CD14-positive monocyte (primary cell): ENCODE measurements around the gene FAM177B. TPM values are rescaled to one million over a fixed set of nuclear protein-coding genes. Genes with fewer than 3 reads are reported as not detected.
A peak's percentile ranks its signal among the peaks of the same experiment; 100 is the strongest.

Source experiments
- DNase-seq, 3 donors: peaks; one replicate each; pipeline ENCODE4 v3.0.0-alpha.2; 2011 to 2022
- H2AFZ ChIP-seq: 2 replicates; pipeline ENCODE4 v1.6.0; 2012; ENCODE audit warnings: mild to moderate bottlenecking, low read depth, low read length, inconsistent platforms; ENCODE audit not compliant: insufficient read depth, poor library complexity, severe bottlenecking
- H3K27ac ChIP-seq, 2 donors: 1 replicate in 1 of 2; 2 replicates in 1 of 2; pipeline ENCODE4 v1.5.1; 2012 to 2013; ENCODE audit warnings: low read length in 2 of 2, control low read depth in 1 of 2, inconsistent platforms in 1 of 2, low read depth in 1 of 2, mild to moderate bottlenecking in 1 of 2
- H3K27me3 ChIP-seq, 2 donors: one replicate each; pipeline versions ENCODE4 v1.6.0 to v1.6.1; 2011 to 2013; ENCODE audit warnings: low read length in 2 of 2; ENCODE audit not compliant: control insufficient read depth in 2 of 2, insufficient read depth in 2 of 2
- H3K36me3 ChIP-seq, 2 donors: replicated peaks in 1 of 2; 1 replicate in 1 of 2; 2 replicates in 1 of 2; pipeline versions ENCODE4 v1.5.1 to v1.6.1; 2012 to 2013; ENCODE audit warnings: low read length in 2 of 2, control low read depth in 1 of 2, inconsistent platforms in 1 of 2, mild to moderate bottlenecking in 1 of 2; ENCODE audit not compliant: insufficient read depth in 2 of 2, control insufficient read depth in 1 of 2
- H3K4me1 ChIP-seq, 2 donors: 1 replicate in 1 of 2; 2 replicates in 1 of 2; pipeline versions ENCODE4 v1.5.1 to v1.6.1; 2012 to 2013; ENCODE audit warnings: low read length in 2 of 2, control low read depth in 1 of 2, inconsistent platforms in 1 of 2, mild to moderate bottlenecking in 1 of 2, moderate library complexity in 1 of 2; ENCODE audit not compliant: insufficient read depth in 2 of 2, control insufficient read depth in 1 of 2
- H3K4me2 ChIP-seq: replicated peaks from 2 replicates; pipeline ENCODE3; 2012; ENCODE audit warnings: low read length, moderate library complexity, mild to moderate bottlenecking; ENCODE audit not compliant: poor library complexity, severe bottlenecking; ENCODE audit errors: extremely low read depth
- H3K4me3 ChIP-seq, 3 experiments: fragments of 200-600 bp in 1 of 3; sonication (generic) in 1 of 3; replicated peaks in 1 of 3; 1 replicate in 2 of 3; 2 replicates in 1 of 3; pipeline ENCODE4 v1.5.1; 2011 to 2013; ENCODE audit warnings: low read length in 3 of 3, mild to moderate bottlenecking in 3 of 3, control low read depth in 2 of 3, low read depth in 2 of 3, inconsistent platforms in 1 of 3, moderate library complexity in 1 of 3
- H3K79me2 ChIP-seq: 2 replicates; pipeline ENCODE4 v1.6.0; 2012; ENCODE audit warnings: mild to moderate bottlenecking, control low read depth, inconsistent platforms, low read length, moderate library complexity; ENCODE audit not compliant: insufficient read depth
- H3K9ac ChIP-seq: 2 replicates; pipeline ENCODE4 v1.6.0; 2017; ENCODE audit warnings: low read length, mild to moderate bottlenecking; ENCODE audit not compliant: insufficient read depth, poor library complexity, severe bottlenecking
- H3K9me3 ChIP-seq, 2 donors: replicated peaks in 1 of 2; 1 replicate in 1 of 2; 2 replicates in 1 of 2; pipeline versions ENCODE4 v1.5.1 to v1.6.1; 2012 to 2013; ENCODE audit warnings: low read length in 2 of 2, control low read depth in 1 of 2; ENCODE audit not compliant: control insufficient read depth in 1 of 2, insufficient read depth in 1 of 2
- H4K20me1 ChIP-seq: 2 replicates; pipeline ENCODE4 v1.6.0; 2012; ENCODE audit warnings: mild to moderate bottlenecking, low read length, control low read depth, moderate library complexity; ENCODE audit not compliant: insufficient read depth
- H3K27ac Mint-ChIP-seq, 7 donors: one replicate each; pipeline ENCODE4 v1.8.0; 2020; ENCODE audit warnings: mild to moderate bottlenecking in 7 of 7, mixed read lengths in 7 of 7, moderate library complexity in 6 of 7, inconsistent platforms in 2 of 7
- H3K27me3 Mint-ChIP-seq, 3 donors: one replicate each; pipeline ENCODE4 v1.8.0; 2021 to 2022; ENCODE audit warnings: low read depth in 3 of 3, mild to moderate bottlenecking in 3 of 3, mixed read lengths in 3 of 3, moderate library complexity in 3 of 3, inconsistent platforms in 1 of 3
- H3K36me3 Mint-ChIP-seq, 2 donors: one replicate each; pipeline ENCODE4 v1.8.0; 2020; ENCODE audit warnings: mixed read lengths in 2 of 2, inconsistent platforms in 1 of 2, mild to moderate bottlenecking in 1 of 2
- H3K4me1 Mint-ChIP-seq: one replicate; pipeline ENCODE4 v1.8.0; 2020; ENCODE audit warnings: mild to moderate bottlenecking, mixed read lengths
- H3K4me3 Mint-ChIP-seq, 2 donors: one replicate each; pipeline ENCODE4 v1.8.0; 2020; ENCODE audit warnings: mild to moderate bottlenecking in 2 of 2, mixed read lengths in 2 of 2, moderate library complexity in 1 of 2
- H3K9me3 Mint-ChIP-seq, 7 donors: one replicate each; pipeline ENCODE4 v1.8.0; 2020 to 2022; ENCODE audit warnings: mixed read lengths in 7 of 7, mild to moderate bottlenecking in 6 of 7, moderate library complexity in 6 of 7, inconsistent platforms in 2 of 7
- WGBS: methylation state at CpG from one replicate; pipeline ENCODE4 v1.1.5; 2013; ENCODE audit warnings: missing lambda C conversion rate; ENCODE audit not compliant: insufficient coverage; 5-methylcytosine and 5-hydroxymethylcytosine counted together
- intact Hi-C, 2 donors: fragments of 100-400 bp; cut with micrococcal nuclease; formaldehyde crosslinking; loops; one replicate each; pipeline versions ENCODE4 v1.15.0 to v1.15.1; 2023
- polyA plus RNA-seq, 3 donors: library from polyadenylated mRNA; depleted of rRNA in 1 of 3; unstranded in 2 of 3; stranded (reverse) in 1 of 3; fragments of 300-500 nt in 2 of 3; fragments of >200 nt in 1 of 3; fragmentation: Illumina TruSeq in 2 of 3; gene quantifications; 1 replicate in 2 of 3; 2 replicates in 1 of 3; pipeline ENCODE4 v1.2.3, GENCODE V29; 2012 to 2021
- TF ChIP-seq, protein P1 (sequence below): fragments of 200-600 bp; IDR thresholded peaks from one replicate; pipeline ENCODE4 v1.8.0; 2022; ENCODE audit warnings: antibody characterized with exemption, mild to moderate bottlenecking

The FAM177B gene
- polyA plus RNA-seq, 3 donors: not detected

DNA sequence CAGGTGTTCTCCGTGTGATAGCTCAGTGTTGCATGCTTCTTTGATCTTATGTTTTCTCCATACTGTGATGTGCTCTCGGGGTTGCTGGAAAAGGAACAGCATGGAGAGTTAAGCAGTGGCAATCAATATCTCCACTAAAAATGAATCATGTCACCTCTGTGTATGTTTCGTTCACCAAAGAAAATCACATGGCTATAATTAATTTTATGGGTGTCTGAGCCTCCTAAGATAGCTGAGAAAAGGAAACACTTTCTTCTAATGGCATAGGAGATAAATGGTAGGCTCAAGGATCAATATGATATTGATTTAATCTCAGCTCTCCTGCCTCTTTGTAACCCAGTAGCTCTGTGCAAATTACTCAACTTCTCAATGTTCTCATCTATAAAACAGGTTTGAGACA is 14.3 kb downstream of the FAM177B start:
- TF ChIP-seq, protein P1, sequence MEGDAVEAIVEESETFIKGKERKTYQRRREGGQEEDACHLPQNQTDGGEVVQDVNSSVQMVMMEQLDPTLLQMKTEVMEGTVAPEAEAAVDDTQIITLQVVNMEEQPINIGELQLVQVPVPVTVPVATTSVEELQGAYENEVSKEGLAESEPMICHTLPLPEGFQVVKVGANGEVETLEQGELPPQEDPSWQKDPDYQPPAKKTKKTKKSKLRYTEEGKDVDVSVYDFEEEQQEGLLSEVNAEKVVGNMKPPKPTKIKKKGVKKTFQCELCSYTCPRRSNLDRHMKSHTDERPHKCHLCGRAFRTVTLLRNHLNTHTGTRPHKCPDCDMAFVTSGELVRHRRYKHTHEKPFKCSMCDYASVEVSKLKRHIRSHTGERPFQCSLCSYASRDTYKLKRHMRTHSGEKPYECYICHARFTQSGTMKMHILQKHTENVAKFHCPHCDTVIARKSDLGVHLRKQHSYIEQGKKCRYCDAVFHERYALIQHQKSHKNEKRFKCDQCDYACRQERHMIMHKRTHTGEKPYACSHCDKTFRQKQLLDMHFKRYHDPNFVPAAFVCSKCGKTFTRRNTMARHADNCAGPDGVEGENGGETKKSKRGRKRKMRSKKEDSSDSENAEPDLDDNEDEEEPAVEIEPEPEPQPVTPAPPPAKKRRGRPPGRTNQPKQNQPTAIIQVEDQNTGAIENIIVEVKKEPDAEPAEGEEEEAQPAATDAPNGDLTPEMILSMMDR: no peak
- Mint-ChIP-seq H3K27ac (no peak overlapping the region), H3K4me3 (no peak overlapping the region), H3K9me3 (no peaks in the 10 kb centered on the region), H3K4me1 (peaks cover 15% of the 10 kb centered on the region), H3K36me3 (no peaks in the 10 kb centered on the region), H3K27me3 (no peaks in the 10 kb centered on the region)
- no peak overlapping the region for H3K4me2 ChIP-seq
- no peak overlapping the region for H2AFZ ChIP-seq
- no peak overlapping the region for H3K9ac ChIP-seq
- intact Hi-C loops: no loop called here
- no peak for DNase-seq
- H3K4me3 ChIP-seq: no peak overlapping the region
- peak overlapping the region in 1 of 2 donors; percentile 11 for H3K27ac ChIP-seq
- no peaks in the 10 kb centered on the region for H3K79me2 ChIP-seq
- peaks cover 6 to 8% of the 10 kb centered on the region in 2 donors for H3K4me1 ChIP-seq
- WGBS: no CpG with 5 or more reads among the region's 3 CpGs
- H4K20me1 ChIP-seq: no peaks in the 10 kb centered on the region
- no peaks in the 10 kb centered on the region for H3K27me3 ChIP-seq
- no peaks in the 10 kb centered on the region for H3K9me3 ChIP-seq
- no peaks in the 10 kb centered on the region for H3K36me3 ChIP-seq

DNA sequence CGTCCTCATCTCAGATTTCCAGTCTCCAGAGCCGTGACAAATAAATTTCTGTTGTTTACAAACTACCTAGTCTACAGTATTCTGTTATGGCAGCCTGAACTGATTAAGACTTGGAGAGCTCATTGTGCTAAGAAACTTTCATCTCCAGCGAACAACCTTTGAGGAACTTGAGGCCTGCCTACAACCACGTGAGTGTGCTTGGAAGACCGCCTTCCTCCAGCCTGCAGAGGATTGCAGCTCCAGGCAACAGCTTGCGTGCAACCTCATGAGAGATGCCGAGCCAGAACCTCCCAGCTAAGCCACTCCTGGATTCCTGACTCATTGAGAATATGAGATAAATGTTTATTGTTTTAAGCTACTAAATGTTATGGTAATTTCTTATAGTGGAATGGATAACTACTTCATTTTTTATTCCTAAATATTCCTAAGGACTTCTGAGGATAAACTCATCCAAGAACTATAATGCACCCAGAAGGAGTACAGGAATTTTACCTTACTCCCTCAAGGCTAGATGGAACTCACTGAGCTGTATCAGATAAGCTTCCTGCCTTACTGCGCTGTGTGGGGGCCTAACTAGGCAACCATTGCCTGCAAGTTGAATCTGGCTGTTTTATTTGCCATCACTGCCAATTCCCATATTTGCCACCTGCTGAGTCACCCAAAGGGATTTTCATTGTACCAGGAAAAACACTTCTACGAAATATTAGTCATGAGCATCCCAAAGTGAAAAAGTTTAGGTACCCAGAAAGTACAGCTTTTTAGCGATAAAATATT is 17.6 kb downstream of the FAM177B start:
- peak; percentile 4 to 50 (median 16) for DNase-seq
- no peaks in the 10 kb centered on the region for H4K20me1 ChIP-seq
- peaks cover 0 to 1% (median 0%) of the 10 kb centered on the region in 3 donors for H3K27me3 Mint-ChIP-seq
- H3K4me3 Mint-ChIP-seq: no peak overlapping the region
- 25% methylated on average over 4 of the region's 10 CpGs for WGBS
- H3K9me3 ChIP-seq: no peaks in the 10 kb centered on the region
- no peaks in the 10 kb centered on the region for H3K79me2 ChIP-seq
- intact Hi-C loops: no loop called here
- H3K4me3 ChIP-seq: no peak overlapping the region
- H2AFZ ChIP-seq: peak overlapping the region; percentile 5
- H3K4me1 Mint-ChIP-seq: peaks cover 19% of the 10 kb centered on the region
- no peaks in the 10 kb centered on the region for H3K9me3 Mint-ChIP-seq
- no peak overlapping the region for H3K9ac ChIP-seq
- no peak overlapping the region for H3K27ac ChIP-seq
- H3K36me3 ChIP-seq: no peaks in the 10 kb centered on the region
- TF ChIP-seq, protein P1: no peak
- no peak overlapping the region for H3K4me2 ChIP-seq
- H3K27ac Mint-ChIP-seq: peak overlapping the region in 1 of 7 donors; percentile 18
- H3K36me3 Mint-ChIP-seq: no peaks in the 10 kb centered on the region
- H3K27me3 ChIP-seq: no peaks in the 10 kb centered on the region
- peaks cover 6 to 11% of the 10 kb centered on the region in 2 donors for H3K4me1 ChIP-seq
